Measurements from ENCODE around the gene CHRM4. TPM values are rescaled to one million over a fixed set of nuclear protein-coding genes. Genes with fewer than 3 reads are reported as not detected.
A peak's percentile ranks its signal among the peaks of the same experiment; 100 is the strongest.

The CHRM4 gene
- total RNA-seq, 1 donor from 2014 or later: not detected

DNA sequence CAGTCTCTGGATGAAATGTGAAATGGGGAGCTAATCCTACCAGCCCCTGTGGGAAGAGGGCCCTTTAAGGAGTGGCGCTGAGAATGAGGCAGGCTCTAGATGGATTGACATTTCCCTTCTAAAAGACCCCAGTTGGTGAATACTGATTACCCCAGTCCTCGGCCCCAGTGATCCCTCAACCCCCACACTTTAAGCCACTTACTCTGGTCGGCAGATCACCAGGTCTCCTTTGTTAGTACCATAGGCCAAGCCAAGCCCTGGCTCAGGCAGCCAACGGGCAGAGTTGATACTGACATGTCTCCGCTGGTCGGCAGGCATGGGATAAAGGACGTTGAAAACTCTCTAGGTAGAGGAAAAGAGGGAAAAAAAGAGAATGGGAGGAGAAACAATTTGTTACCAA is 26.1 kb upstream of the CHRM4 start:
- TF ChIP-seq, protein P1, sequence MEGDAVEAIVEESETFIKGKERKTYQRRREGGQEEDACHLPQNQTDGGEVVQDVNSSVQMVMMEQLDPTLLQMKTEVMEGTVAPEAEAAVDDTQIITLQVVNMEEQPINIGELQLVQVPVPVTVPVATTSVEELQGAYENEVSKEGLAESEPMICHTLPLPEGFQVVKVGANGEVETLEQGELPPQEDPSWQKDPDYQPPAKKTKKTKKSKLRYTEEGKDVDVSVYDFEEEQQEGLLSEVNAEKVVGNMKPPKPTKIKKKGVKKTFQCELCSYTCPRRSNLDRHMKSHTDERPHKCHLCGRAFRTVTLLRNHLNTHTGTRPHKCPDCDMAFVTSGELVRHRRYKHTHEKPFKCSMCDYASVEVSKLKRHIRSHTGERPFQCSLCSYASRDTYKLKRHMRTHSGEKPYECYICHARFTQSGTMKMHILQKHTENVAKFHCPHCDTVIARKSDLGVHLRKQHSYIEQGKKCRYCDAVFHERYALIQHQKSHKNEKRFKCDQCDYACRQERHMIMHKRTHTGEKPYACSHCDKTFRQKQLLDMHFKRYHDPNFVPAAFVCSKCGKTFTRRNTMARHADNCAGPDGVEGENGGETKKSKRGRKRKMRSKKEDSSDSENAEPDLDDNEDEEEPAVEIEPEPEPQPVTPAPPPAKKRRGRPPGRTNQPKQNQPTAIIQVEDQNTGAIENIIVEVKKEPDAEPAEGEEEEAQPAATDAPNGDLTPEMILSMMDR (conservative IDR thresholded peaks at IDR 0.05; ENCODE audit: low read depth, low read length): no peak
- H3K4me3 ChIP-seq (ENCODE audit: low read depth, low read length): no peak overlapping the region
- no peak for DNase-seq (ENCODE audit: low read depth)

DNA sequence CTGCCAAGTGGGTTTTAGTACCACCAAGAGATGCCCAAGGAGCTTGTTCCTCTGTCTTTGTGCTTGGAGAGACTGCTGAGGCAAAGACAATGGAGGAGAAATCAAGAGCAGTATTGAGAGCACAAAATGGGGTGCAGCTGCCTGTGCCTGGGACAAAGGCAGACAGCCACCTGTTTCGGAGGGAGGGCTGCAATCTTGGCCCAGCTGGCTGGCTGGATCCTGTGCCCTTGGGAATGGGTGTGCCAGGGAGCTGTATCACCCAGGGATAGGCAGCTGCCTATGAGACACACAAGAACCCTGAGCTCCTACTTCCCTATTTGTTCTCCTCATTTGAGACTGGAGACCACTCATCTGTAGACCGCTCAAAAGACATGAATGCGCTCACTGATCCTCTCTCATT is 23.3 kb upstream of the CHRM4 start:
- TF ChIP-seq, protein P1 (conservative IDR thresholded peaks at IDR 0.05; ENCODE audit: low read depth, low read length): no peak
- no peak overlapping the region for H3K4me3 ChIP-seq (ENCODE audit: low read depth, low read length)
- DNase-seq (ENCODE audit: low read depth): no peak

DNA sequence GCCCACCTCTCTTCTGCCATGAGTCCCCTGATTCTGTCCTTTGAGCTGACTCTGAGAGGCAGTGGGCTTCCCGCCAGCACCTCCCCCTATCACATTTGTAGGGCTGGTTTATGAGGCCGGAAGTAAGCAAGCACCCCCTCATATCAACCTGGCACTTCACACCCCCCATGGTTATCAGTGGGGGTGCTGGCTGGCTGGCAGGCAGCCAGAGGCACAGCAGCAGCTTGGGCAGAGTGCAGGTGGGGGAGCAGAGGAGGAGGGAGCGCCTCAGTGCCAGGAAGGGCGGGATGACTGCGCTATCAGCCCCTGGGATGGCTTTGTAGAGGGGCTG is 22.9 kb upstream of the CHRM4 start:
- DNase-seq (ENCODE audit: low read depth): no peak
- TF ChIP-seq, protein P1 (conservative IDR thresholded peaks at IDR 0.05; ENCODE audit: low read depth, low read length): no peak
- no peak overlapping the region for H3K4me3 ChIP-seq (ENCODE audit: low read depth, low read length)

DNA sequence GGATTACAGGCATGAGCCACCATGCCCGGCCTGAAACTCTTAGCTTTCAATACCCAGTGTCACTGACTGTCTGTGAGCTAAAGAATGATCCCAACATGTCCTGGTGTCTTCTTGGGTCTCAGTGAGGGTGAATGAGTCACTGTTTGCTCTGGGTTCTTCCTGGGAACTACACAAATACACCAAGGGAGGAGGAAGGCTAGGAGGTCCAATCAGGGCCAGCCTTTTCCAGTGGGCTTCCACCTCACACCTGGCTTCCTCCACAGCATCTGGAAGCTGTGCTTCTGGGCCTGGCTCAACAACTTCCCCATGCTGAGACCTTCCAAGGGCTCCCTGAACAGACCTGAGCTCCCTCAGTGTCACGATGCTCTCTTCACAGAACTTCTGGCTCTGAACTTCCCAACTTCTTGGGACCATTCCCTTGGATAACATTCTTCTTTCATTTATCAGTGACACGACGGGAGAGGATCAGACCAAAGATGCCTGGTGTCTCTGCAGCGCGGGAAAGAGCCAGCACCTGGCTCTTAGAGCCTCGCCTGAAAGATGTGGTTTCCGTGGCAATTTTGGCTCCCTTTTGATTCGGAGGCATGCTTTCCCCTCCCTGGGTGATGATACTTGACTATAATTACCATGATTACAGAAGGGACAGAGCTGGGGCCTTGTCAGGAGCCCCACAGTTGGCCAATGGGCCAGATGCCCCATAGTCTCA is 22.3 kb upstream of the CHRM4 start:
- DNase-seq (ENCODE audit: low read depth): no peak
- TF ChIP-seq, protein P1 (conservative IDR thresholded peaks at IDR 0.05; ENCODE audit: low read depth, low read length): no peak
- no peak overlapping the region for H3K4me3 ChIP-seq (ENCODE audit: low read depth, low read length)

- DNase-seq (ENCODE audit: low read depth): no peak
- no peak overlapping the region for H3K4me3 ChIP-seq (ENCODE audit: low read depth, low read length)
- TF ChIP-seq, protein P1 (conservative IDR thresholded peaks at IDR 0.05; ENCODE audit: low read depth, low read length): peak; percentile 22
Measured at GRCh38 chr11:46410021-46410420, 18.4 kb upstream of the CHRM4 start.

GRCh38 chr11:46408407-46408986 is 16.9 kb upstream of the CHRM4 start:
- TF ChIP-seq, protein P1 (conservative IDR thresholded peaks at IDR 0.05; ENCODE audit: low read depth, low read length): no peak
- no peak overlapping the region for H3K4me3 ChIP-seq (ENCODE audit: low read depth, low read length)
- no peak for DNase-seq (ENCODE audit: low read depth)

DNA sequence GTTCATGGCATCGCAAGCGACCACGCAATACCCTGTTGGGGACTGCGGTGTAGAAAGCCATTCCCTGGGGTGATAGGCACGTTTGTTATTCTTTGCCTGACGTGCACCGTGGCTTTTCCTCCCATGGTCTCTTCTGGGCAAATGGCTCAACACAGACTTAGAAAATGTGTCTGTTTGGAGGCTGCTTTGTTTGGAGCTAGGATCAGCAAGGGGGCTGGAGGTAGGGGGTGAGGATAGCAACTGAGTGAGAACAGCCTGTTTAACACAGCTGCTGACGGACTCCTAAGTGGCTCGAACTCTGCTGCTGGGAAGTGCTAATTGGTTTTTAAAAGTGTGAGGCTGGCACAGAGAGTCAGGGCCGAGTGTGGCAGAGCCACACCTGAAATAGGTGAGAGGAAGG is 16.1 kb upstream of the CHRM4 start:
- TF ChIP-seq, protein P1 (conservative IDR thresholded peaks at IDR 0.05; ENCODE audit: low read depth, low read length): no peak

More for the DNA sequence above, 16.1 kb upstream of the CHRM4 start:
- no peak for DNase-seq (ENCODE audit: low read depth)
- H3K4me3 ChIP-seq (ENCODE audit: low read depth, low read length): no peak overlapping the region

Measured in epithelial cell of proximal tubule (primary cell).